ENCODE data around the gene CAPN15. TPM values are rescaled to one million over a fixed set of nuclear protein-coding genes. Genes with fewer than 3 reads are reported as not detected.
"Not testable (repeated sequence)": the region's sequence is repeated elsewhere in the genome, so short reads cannot be mapped to it uniquely, and the experiment has no call there.

The CAPN15 gene
- total RNA-seq, 1 donor from 2014 or later = 56.1 TPM

DNA sequence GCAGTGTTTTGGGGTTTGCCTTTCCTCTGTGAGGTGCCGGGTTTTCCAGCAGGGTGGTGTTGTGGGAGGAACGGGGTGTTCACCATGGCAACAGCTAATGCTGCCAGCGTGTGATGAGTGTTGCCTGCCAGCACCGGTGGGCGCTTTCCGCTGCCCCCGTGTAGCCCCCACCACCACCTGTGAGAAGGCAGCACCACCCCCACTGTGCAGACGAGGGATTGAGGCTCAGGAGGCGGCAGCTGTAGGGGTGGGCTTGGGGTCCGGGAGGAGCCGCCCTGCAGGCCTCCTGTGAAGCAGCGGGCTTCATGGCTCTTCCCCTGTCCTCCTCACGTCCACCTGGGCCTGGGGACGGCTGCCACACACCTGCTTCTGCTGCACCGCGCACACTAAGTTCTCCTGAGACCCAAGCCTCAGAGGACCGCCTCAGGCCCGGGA, 67.6 kb downstream of the CAPN15 start:
- H3K27me3 Mint-ChIP-seq (ENCODE audit: unreplicated experiment) = peaks cover 13% of the 10 kb centered on the region
- H3K27ac Mint-ChIP-seq (ENCODE audit: unreplicated experiment) = no peak overlapping the region
- H3K4me1 Mint-ChIP-seq (ENCODE audit: low read depth, unreplicated experiment) = peaks cover 35% of the 10 kb centered on the region
- TF ChIP-seq, protein P1, sequence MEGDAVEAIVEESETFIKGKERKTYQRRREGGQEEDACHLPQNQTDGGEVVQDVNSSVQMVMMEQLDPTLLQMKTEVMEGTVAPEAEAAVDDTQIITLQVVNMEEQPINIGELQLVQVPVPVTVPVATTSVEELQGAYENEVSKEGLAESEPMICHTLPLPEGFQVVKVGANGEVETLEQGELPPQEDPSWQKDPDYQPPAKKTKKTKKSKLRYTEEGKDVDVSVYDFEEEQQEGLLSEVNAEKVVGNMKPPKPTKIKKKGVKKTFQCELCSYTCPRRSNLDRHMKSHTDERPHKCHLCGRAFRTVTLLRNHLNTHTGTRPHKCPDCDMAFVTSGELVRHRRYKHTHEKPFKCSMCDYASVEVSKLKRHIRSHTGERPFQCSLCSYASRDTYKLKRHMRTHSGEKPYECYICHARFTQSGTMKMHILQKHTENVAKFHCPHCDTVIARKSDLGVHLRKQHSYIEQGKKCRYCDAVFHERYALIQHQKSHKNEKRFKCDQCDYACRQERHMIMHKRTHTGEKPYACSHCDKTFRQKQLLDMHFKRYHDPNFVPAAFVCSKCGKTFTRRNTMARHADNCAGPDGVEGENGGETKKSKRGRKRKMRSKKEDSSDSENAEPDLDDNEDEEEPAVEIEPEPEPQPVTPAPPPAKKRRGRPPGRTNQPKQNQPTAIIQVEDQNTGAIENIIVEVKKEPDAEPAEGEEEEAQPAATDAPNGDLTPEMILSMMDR (IDR thresholded peaks at IDR 0.05; ENCODE audit: partially characterized antibody, unreplicated experiment) = no peak
- H3K9me3 Mint-ChIP-seq (ENCODE audit: unreplicated experiment) = peaks cover 18% of the 10 kb centered on the region
- H3K36me3 Mint-ChIP-seq (ENCODE audit: unreplicated experiment) = peaks cover 7% of the 10 kb centered on the region
- no peak for DNase-seq
- H3K4me3 Mint-ChIP-seq (ENCODE audit: unreplicated experiment) = peak overlapping the region; percentile 30

DNA sequence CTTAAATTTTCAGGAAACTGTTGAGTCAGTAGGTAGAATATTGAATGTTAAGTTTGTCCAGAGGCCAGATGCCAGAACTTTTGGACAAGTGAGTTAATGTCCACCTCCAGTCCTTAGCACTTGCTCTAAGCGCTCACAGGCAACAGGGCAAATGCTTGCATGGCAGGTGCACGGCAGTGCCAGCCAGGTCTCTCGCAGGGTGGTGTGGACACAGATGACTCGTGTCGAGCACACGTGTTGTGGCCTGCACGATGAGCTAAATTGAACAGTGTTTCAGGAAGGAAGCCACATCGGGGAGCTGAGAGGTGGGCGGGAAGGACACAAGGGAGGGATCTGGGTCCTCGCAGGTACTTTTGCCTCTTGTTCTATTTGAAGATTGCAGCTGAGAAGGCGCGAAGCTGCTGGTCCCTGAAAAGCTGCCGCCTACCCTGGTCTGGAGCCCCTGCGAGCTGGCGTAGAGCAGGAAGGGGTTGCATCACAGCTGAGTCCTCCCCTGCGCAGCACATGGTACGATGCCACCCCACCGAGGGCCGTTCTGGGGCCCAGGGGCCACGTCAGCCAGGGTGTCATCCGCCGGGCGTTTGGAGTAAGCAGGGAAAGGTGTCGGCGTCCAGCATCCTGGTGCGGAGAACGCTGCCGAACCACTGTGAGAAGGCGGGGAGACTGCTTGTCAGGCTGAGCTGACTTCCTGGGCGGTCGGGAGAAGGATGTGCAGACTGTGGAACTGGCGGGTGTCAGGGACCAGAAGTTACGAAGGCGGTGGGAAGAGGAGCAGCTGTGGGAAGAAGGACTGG, 68.6 kb downstream of the CAPN15 start:
- H3K27ac Mint-ChIP-seq (ENCODE audit: unreplicated experiment) = no peak overlapping the region
- H3K27me3 Mint-ChIP-seq (ENCODE audit: unreplicated experiment) = peaks cover 7% of the 10 kb centered on the region
- H3K4me1 Mint-ChIP-seq (ENCODE audit: low read depth, unreplicated experiment) = peaks cover 31% of the 10 kb centered on the region
- H3K9me3 Mint-ChIP-seq (ENCODE audit: unreplicated experiment) = peaks cover 11% of the 10 kb centered on the region
- H3K4me3 Mint-ChIP-seq (ENCODE audit: unreplicated experiment) = no peak overlapping the region
- peaks cover 1% of the 10 kb centered on the region for H3K36me3 Mint-ChIP-seq (ENCODE audit: unreplicated experiment)
- no peak for DNase-seq
- TF ChIP-seq, protein P1 (IDR thresholded peaks at IDR 0.05; ENCODE audit: partially characterized antibody, unreplicated experiment) = no peak

DNA sequence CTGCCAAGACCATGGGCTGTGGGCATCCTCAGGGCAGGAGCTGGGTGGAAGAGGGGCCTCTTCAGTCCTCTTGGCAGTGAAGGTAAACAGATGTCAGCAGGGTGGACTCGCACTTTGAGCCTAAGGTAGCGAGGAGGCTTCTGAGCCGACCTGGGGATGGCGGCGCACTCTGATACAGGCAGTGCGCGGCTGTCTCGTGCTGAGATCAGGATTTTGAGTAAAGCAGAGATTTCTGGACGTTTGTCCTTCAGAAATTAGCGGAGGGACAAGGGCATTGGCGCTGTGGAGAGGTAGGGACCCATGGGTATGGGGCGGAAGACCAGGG, 69.2 kb downstream of the CAPN15 start:
- DNase-seq = no peak
- no peak overlapping the region for H3K4me3 Mint-ChIP-seq (ENCODE audit: unreplicated experiment)
- H3K27ac Mint-ChIP-seq (ENCODE audit: unreplicated experiment) = no peak overlapping the region
- TF ChIP-seq, protein P1 (IDR thresholded peaks at IDR 0.05; ENCODE audit: partially characterized antibody, unreplicated experiment) = no peak
- peaks cover 9% of the 10 kb centered on the region for H3K9me3 Mint-ChIP-seq (ENCODE audit: unreplicated experiment)
- peaks cover 30% of the 10 kb centered on the region for H3K4me1 Mint-ChIP-seq (ENCODE audit: low read depth, unreplicated experiment)
- H3K36me3 Mint-ChIP-seq (ENCODE audit: unreplicated experiment) = no peaks in the 10 kb centered on the region
- H3K27me3 Mint-ChIP-seq (ENCODE audit: unreplicated experiment) = peaks cover 4% of the 10 kb centered on the region

DNA sequence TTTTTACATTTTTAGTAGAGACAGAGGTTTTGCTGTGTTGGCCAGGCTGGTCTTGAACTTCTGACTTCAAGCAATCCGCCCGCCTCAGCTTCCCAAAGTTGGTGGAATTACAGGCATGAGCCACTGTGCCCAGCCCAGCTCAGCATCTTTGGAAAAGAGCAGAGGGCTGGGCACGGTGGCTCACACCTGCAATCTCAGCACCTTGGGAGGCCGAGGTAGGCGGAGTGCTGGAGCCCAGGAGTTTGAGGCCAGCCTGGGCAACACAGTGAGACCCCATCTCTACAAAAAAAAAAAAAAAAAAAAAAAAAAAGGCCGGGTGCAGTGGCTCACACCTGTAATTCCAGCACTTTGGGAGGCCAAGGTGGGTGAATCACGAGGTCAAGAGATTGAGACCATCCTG, 70.1 kb downstream of the CAPN15 start:
- H3K27me3 Mint-ChIP-seq (ENCODE audit: unreplicated experiment); H3K27ac Mint-ChIP-seq (ENCODE audit: unreplicated experiment); H3K4me3 Mint-ChIP-seq (ENCODE audit: unreplicated experiment); DNase-seq; H3K9me3 Mint-ChIP-seq (ENCODE audit: unreplicated experiment); H3K36me3 Mint-ChIP-seq (ENCODE audit: unreplicated experiment): not testable (repeated sequence)
- peaks cover 20% of the 10 kb centered on the region for H3K4me1 Mint-ChIP-seq (ENCODE audit: low read depth, unreplicated experiment)

DNA sequence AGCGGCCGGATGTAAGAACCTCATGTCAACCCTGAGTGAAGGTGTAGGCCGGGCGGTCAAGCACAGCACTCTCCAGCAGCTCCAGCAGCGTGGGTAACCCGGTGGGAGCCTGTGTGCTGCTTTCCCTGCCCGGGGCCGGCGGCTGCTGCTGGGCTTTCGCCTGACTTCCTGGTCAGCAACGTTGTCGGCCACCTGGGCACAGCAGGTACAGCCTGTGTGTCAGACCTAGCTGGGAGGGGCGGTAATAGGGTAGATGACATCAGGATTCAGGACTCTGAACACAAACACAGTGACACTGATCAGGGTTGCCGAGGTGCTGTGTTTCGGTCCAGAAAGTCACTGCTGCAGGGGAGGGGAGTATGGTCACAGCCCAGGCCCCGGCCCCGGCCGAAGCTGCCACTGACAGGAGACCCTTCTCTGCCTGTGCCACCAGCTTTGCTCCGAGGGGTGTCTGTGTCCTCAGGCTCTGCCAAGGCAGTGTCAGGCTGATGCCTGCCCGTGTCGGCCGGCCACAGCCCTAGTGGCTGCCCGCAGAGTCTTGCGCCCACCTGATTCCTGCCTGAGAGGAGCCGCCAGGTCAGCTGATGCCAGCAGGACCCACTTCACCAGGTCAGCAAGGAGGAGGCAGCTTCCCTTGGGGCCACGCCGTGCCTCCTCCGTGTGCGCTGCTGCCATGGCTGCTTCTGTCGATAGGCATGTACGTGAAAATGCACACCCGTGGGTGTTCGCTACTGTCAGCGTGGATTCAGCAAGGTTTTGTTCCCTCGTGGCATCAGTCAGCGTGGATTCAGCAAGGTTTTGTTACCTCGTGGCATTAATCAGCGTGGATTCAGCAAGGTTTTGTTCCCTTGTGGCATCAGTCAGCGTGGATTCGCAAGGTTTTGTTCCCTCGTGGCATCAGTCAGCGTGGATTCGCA, 71.6 kb downstream of the CAPN15 start:
- Mint-ChIP-seq H3K27me3 (ENCODE audit: unreplicated experiment) (peaks cover 1% of the 10 kb centered on the region), H3K9me3 (ENCODE audit: unreplicated experiment) (peaks cover 9% of the 10 kb centered on the region), H3K4me3 (ENCODE audit: unreplicated experiment) (no peak overlapping the region), H3K4me1 (ENCODE audit: low read depth, unreplicated experiment) (peaks cover 18% of the 10 kb centered on the region), H3K36me3 (ENCODE audit: unreplicated experiment) (no peaks in the 10 kb centered on the region), H3K27ac (ENCODE audit: unreplicated experiment) (no peak overlapping the region)
- DNase-seq = no peak
- TF ChIP-seq, protein P1 (IDR thresholded peaks at IDR 0.05; ENCODE audit: partially characterized antibody, unreplicated experiment) = no peak
